ENCODE measurements around the gene CADM1.

Gene CADM1

DNA sequence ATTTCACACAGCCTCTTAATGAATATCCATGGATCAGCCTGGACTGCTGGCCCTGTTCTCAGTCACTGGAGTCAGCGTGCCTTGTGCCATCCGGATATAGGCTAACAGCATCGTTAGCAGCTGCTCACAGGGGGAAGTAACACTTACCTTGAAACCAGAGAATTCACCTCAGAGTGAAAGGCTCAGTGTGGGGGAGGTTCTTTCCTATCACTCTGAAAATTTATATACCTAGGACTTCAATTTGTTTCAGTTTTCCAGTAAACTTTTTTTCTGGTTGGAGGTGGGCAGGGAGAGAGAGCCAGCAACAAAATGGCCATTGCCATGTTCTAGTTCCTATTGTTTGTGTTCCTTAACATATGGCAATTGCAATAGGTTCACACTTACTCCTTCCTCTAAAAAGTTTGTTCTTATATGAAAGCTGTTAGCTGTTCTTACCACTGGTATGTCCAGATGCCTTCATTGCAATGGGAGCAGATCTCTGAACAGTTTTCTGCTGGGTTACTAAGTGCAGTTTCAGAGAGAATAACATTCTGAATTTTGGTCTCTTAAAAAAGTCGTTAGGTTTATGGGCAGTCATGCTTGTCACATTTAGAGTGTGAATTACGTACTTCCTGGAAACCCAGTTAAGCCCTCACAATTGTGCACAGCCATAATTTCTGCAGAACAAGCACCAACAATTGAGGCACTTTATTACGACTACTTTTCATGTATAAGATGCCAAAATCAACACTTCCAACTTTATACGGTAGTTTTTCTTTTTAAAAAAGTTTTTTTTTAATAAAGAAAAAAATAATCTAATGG, 247.6 kb downstream of the CADM1 start:
- DNase-seq (ENCODE audit: low read depth in 2 of 2, low spot score in 1 of 2) = no peak

DNA sequence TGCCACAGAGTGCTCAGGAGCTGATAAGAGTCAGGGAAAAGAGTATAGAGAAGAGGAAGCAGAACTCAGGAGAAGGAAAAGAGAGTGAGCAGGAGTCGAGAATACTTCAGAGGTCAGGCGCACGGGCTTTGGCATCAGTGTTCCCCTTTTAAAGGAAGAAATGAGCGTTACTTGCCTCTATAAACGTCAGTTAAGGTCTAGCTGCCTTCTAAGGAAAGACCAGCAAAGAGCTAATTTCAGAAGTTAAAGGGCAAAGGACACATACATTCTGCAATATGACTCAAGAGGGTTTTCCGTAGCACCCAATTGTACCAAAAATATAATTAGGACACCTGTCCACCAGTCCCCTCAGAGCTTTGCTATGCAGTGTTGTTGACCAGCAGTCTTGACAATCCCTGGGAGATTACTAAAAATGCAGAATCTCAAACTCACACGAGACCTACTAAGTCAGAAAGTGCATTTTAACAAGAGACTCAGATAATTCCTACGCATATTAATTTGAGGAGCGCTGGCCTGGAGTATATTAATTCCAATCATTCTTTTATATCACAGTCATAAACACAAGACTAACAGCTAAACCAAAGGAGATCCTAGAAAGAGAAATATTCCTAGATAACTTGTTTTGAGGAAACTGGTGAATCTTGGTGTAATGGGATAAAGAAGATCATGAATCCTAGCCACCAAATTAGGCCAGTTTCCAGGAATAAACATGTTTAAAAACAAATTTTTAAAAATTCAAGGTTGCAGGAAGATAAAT, 249.0 kb downstream of the CADM1 start:
- no peak for DNase-seq (ENCODE audit: low read depth in 2 of 2, low spot score in 1 of 2)

DNA sequence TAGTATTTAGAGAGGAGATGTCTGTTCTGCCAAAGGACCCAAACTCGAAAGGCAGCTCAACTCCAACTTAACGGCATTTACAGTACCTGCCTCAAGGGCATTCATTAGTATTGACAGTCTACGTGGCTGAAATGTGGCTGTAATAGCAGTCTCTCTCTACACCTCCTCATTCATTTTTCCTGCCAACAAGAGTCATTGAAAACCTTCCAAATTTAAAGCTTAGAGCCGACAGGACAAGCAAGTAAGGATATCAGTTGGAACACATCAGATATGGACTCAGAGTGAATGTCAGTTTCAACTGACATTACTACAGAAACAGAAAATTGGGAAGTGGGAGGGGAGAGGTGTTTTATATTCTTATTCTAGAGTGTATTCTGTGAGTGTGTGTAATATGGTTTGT, 253.1 kb downstream of the CADM1 start:
- no peak for DNase-seq (ENCODE audit: low read depth in 2 of 2, low spot score in 1 of 2)

DNA sequence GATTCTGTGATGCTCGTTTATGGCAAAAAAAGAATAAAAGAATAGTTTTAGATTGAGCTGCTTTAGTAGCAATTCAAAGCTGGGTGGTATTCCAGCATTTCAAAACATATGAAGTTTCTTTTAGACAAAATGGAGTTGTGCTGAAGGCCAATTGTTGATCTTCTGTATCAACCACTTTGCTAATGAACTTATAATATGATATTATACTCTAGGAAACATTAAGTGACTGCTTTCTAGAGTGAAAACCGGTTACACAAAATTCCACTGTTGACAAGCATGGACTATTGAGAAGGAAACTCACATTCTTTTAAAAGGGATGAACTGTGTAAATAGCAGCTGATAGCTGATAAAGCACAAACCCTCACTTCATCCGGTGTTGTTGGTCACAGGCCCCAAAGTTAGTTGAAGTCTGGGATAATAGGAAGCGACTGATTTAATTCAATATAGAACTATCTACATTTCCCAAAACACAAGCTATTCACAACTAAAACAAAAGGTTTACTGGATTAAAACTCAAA, 255.1 kb downstream of the CADM1 start:
- DNase-seq (ENCODE audit: low read depth in 2 of 2, low spot score in 1 of 2) = no peak

DNA sequence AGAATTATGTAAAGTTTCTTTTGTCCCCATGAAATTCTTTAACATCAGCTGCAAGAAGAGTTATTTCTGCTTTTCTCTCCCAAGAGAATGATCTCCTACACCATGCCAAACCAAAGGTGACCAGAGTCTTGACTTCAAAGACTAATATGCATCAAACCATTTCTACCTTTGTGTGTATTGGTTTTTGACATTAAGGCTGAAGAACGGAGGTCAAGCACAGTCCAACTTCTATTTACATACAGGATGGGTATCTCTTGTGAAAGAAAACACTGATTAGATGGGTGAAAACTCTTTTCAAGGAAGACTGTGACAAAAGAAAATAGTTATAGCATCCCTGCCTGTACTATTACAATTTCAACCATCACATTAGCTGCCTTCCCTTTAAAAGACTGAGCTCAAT, 256.3 kb downstream of the CADM1 start:
- DNase-seq (ENCODE audit: low read depth in 2 of 2, low spot score in 1 of 2) = no peak

DNA sequence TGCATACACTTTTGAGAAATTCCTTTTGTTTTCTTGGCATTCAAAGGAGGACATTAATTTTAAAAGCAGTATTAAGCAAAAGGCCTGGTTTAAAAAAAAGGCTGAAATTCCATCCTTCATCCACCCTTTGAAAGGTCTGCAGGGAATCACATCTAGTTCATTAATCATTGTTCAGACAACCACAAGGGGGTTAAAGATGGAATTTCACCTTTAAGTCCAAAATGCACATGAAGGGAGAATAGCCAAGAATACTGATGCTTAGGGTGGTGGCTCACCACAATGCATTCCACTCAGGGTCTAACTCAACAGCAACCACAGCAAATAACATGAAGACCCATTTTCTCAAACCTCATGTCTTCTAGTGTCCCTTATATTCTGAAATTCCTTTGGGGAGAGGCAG, 256.9 kb downstream of the CADM1 start:
- no peak for DNase-seq (ENCODE audit: low read depth in 2 of 2, low spot score in 1 of 2)

DNA sequence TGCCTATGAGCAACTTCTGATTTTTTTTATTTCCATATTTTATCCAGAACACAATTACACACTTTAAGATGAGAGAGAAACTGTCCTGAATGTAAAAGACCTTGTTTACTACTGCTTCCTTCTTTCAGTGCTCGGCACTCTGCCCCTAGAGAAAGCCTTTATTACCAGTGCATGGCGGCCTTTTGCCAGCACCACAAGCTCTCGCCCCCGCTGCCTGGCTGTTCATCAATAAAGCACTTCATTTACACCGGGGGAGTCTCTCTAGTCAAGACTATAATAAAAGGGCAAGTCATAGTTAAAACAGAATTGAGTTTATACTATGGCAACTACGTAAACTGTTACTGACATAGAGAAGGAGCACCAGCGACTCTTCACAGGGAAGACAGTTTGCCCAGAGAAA, 259.5 kb downstream of the CADM1 start:
- no peak for DNase-seq (ENCODE audit: low read depth in 2 of 2, low spot score in 1 of 2)

DNA sequence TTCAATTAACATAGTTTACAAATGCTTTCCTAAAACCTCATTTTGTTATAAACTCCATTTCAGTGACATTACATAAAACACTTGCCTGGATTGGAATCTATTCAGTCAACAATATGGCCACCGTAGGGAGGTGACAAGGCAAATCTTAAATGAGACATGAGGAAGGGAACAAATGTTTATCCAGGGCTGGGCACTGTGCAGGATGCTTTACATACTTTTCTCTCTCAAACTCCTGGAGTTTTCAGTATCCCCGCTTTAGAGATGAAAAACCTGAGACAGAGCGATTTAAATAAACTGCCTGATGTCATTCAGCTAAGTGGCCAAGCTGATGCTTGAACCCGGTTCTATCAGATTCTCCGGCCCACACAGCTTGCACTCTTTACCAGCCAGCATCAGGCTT, 259.9 kb downstream of the CADM1 start:
- DNase-seq (ENCODE audit: low read depth in 2 of 2, low spot score in 1 of 2) = no peak

DNA sequence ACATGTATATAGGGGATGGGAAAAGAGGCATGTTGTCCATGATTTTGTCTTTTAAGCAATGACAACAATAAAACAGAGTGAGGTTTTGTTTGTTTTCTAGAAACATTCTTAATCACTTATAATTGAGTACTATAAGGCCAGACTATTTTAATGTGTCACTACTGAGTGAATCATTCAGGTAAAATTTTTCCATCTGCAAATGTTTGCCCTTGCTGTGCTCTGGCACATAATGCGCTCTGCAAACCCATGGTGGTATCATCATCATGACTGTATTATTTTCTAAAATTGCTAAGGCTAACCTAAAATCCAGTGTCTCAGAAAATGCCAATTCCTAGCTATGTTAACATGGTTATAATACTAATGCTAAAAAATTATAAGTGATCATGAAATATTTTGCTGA, 261.2 kb downstream of the CADM1 start:
- DNase-seq (ENCODE audit: low read depth in 2 of 2, low spot score in 1 of 2) = no peak

DNA sequence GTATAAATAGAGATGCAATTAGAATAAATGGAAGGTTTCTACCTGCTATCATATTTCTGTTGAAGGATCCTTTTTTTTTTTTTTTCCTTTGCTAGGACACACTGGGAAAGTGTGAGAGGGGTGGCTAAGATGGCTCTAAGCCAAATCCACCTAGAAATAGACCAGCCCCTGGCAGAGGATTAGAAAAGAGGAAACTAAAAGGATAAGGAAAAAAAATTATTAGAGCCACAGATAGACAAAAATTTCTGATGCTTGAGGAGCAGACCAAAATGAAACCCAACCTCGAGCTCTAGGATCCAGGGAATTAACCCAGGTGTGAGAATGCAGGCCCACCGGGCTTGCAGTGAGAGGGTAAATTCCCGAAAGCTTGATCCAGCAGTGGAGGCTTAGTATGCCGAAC, 262.3 kb downstream of the CADM1 start:
- no peak for DNase-seq (ENCODE audit: low read depth in 2 of 2, low spot score in 1 of 2)

DNA sequence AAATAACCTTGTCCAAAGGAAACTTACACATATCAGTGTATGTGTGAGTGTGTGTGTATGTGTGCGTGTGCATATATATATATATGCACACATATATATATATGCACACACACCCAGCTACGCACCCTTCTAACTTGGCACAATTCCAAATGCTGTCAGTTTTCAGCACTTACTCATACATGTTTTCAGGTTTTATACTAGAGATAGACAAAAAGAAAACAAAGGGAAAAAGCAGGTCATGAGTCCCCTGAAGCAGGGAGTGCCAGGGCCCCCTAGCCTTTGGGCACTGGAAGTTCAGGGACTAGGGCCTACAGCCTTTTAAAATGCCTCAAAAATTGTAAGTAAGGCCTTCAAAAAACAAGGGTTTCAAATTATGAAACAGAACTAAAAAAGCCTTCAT, 265.4 kb downstream of the CADM1 start:
- no peak for DNase-seq (ENCODE audit: low read depth in 2 of 2, low spot score in 1 of 2)

DNA sequence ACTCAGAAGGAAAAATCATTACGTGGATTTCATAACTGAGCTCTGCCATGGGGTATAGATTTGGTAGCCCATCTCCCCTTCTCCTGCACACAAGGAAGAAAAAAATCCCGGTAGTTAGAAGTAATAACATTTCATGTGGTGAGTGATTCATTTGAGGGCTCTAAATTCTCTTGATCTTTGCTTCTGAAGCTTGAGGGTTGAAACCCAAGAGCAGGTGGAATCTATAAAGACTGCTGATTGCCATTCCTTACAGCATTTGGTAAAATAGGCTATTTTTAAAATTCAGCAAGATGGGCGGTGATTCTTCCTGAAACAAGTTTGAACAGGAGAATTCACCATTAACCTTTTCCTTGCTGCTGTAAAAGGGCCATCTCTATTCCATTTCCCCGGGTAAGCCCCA, 266.1 kb downstream of the CADM1 start:
- no peak for DNase-seq (ENCODE audit: low read depth in 2 of 2, low spot score in 1 of 2)

DNA sequence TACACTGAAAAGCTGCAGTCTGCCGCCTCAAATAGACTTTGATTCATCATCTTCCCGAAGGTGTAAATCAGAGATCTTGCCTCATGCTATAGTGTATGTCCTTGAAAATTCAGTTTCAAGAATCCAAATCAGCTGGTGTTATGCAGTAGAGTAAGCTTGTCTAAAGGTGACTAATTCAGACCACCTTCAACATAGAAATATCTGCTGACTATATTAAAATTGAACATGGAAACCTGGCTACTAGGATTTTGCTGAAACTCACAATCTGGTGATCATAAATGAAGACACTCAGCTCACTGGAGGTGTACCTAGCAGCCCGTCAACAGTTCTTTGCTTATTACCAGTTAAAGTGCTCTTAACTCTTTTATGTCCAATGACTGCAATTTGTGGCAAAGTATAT, 266.6 kb downstream of the CADM1 start:
- DNase-seq (ENCODE audit: low read depth in 2 of 2, low spot score in 1 of 2) = no peak

DNA sequence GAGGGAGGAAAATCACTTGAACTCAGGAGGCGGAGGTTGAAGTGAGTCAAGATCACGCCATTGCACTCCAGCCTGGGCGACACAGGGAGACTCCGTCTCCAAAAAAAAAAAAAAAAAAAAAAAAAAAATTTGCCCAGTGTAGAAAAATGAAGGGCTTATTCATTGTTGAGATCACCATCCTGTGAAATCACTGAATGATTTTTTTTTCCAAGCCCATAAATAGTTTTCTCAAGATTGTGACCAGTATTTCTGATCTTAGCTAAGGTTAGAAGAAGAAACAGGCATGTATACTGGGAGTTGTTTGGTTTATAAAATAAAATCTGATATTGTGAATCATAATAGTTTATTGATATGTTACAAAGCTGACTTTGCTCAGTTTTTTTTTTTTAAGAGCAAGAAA, 269.4 kb downstream of the CADM1 start:
- DNase-seq (ENCODE audit: low read depth in 2 of 2, low spot score in 1 of 2) = no peak

DNA sequence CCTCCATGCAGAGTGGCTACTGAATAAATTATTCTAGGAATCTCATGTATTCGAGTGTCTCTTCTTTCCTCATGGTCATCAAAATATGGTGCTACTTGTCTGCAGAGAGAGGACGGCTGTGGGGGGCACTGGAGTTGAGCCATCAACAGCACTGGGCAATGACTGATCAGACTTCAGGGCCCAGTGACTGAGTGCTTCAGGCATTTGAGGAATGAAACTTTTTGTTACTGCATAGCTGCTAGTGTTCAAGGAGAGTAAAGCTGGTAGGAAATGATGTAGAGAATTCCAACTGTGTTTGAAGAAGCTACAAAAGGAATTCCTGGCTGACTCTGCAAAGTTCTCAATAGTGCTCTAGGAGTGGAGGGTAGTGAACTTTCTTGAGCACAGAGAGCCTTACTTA, 277.7 kb downstream of the CADM1 start:
- DNase-seq (ENCODE audit: low read depth in 2 of 2, low spot score in 1 of 2) = no peak

DNA sequence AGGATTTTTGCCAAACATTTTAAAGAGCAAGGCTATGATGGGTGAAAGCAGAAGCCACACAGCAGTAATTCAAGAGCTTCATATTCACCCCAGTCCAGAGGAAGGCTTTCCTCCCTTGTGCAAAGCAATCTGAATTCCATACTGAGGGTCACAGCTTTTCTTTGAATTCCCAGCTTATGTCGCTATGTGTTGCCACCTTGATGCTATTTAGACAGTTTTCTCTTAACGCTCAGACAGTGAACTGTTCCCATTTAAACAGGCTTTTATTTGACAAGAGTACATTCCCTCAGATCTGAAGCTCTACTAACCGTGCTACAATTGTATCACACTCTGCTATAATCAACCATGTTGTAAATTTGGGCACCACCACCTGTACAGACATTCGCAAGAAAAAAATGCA, 279.7 kb downstream of the CADM1 start:
- DNase-seq (ENCODE audit: low read depth in 2 of 2, low spot score in 1 of 2) = no peak

DNA sequence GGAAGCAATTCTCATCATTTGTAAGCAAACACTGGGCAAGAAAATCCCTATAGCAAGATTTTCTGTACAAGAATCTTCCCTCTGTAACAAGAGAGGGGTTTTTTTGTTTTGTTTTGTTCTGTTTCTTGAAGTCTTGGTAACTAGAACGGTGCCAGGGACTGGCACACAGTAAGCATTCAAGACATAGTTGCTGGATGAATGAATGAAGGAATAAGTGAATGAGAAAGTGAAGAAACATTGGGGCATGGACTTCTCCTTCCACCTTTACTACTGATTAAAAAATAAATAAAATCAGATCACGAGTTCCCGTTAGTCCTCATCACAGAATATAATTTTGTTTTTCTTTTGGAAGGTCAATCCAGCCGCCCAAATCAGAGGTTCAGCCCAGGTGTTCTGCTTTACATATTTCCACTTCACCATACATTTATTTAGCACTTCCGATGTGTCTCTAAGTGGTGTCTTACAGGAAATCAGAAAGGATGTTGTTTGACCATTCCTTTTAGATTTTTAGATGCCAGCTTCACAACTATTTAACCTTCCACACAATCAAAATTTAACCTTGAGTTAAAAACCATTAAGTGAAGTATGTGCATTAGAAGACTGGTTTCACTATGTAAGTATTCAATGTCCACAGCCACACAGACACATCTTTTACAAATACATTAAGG, 281.2 kb downstream of the CADM1 start:
- no peak for DNase-seq (ENCODE audit: low read depth in 2 of 2, low spot score in 1 of 2)

DNA sequence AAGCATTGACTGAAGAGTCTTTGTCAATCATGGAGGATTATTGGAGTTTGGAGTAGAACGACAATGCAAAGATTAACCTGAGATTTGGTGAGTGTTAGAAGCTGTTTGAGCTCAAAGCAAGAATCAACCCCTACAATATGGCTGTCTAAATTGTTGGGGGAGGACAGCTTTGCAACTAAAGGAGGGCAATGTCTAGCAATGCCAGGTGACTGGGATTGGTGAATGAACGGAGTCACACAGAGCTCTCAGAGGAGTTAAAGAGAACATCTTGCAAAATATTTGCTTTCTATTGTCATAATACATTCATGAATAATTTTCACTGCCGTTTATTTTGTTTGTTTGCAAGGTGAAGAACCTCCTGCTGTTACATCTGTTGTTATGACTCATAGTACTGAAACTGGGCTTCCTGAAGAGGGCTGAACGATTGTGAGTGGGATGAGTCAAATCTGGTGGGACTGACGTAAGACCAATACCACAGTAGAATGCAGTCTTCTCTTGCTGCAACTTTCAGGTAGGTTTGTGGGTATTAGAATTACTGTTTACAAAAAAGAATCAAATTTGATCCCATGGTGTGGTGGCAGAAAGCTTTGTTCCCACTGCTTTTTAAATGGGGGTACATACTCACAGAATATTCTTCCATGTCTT, 281.9 kb downstream of the CADM1 start:
- DNase-seq (ENCODE audit: low read depth in 2 of 2, low spot score in 1 of 2) = no peak

DNA sequence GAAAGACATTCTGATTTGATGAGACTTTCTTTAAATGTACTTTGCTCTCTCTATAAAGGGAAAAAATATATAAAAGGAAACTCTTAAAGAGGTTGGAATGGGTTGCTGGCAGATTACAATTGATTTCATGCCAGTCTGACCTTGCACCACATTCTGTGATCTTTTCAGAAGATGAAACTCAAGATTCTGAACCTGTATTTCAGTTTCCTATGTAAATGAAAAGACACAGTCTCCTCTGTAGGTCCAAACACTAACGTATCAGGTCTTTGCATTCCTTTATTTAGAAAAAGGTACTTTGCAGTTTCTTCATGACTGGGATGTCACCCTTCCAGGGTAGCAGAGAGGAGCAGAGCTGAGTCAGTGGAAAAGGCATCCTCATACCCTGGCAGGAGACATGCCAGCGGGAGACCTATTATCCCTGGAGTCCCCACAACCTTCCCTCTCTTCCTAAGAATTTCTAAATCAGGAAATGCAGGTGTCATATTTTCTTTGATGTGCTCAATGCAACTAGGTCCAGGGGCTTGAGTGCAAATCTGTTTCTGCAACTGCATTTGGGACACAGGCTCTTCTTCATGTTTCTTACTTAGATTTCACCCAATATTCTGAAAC, 282.6 kb downstream of the CADM1 start:
- no peak for DNase-seq (ENCODE audit: low read depth in 2 of 2, low spot score in 1 of 2)

DNA sequence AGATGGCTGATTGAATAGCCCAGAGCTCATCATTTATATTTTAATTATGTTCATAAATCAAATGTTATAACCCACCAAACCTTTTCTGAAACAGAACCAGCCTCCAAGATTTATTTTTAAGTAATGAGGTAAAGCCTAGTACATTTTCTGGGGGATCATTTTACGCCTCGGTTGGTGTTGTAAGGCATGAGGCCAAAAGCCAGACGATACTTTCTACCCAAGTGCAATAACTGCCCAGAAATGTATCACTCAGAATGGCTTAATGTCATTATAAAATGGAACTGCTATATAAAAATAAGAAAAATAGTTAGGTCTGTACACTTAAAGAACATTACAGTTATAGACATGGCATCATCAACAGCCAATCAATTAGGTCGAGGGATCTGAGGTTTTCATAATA, 283.3 kb downstream of the CADM1 start:
- DNase-seq (ENCODE audit: low read depth in 2 of 2, low spot score in 1 of 2) = no peak

DNA sequence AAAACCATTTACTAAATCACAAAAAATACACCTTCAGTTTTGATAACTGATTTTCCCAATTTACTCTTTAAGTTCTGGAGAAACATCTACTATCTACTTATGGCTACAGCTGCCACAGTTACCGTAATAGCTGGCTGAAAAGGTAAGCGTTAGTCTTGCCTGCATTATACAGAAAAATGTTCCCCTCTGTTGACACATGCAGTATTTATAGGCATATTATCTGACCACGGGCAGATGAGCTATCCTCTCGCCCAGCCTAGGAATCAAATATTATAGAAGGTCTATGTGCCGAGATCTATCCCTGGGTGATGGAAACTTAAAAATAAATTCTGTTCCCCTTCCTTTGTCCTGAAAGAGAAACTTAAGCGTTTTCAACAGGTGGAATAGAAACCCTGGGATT, 283.8 kb downstream of the CADM1 start:
- no peak for DNase-seq (ENCODE audit: low read depth in 2 of 2, low spot score in 1 of 2)

Data from stimulated activated CD8-positive, alpha-beta memory T cell treated with anti-CD3 and anti-CD28 coated beads, Interleukin-4, amount 100 ng/mL, for 1 hour (primary cell).